DMS 273 (cell line): Measurements from ENCODE around the gene ZFAND4.
A peak's percentile ranks its signal among the peaks of the same experiment; 100 is the strongest.
"Not testable (repeated sequence)": the region's sequence is repeated elsewhere in the genome, so short reads cannot be mapped to it uniquely, and the experiment has no call there.

Experiments used
- DNase-seq: peaks from one replicate; lab custom pipeline; 2025; ENCODE audit not compliant: unreplicated experiment; lab: John Stamatoyannopoulos, UW

ZFAND4 gene

DNA sequence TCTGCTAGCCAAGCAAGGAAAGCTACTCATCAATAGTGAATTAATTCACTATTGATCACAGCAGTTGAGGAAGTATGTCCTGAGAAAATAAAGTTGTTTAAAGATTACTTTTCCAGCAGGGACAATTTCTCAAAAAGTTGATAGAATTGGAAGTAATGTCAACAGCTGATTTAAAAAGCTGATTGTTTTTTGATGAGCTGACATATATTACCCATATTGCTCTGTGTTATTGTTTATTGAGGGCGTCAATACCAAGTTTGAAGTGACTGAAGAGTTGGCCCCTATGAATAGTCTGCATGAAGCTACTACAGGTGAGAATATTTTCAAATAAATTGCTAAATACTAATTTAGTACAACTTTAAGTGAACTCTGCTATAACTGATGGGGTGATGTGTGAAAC, 28.0 kb downstream of the ZFAND4 start:
- DNase-seq, result no peak

DNA sequence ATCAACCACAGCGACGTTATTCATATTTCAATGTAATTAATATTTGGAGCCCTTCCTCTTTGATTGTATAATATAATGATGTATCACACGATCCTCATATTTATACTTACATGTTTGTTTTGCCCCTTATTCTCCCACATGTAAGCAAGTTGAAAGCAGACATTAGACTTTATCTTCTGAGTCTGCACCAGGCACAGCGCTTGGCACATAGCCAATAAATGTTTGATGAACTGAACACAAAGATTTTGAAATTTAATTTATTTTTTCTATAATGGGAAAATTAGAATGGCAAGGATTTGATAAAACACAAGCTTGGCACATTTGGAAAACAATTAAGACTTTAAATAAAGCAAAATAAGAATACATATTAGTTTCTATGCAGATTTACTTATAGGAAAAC, 31.6 kb downstream of the ZFAND4 start:
- no peak for DNase-seq

DNA sequence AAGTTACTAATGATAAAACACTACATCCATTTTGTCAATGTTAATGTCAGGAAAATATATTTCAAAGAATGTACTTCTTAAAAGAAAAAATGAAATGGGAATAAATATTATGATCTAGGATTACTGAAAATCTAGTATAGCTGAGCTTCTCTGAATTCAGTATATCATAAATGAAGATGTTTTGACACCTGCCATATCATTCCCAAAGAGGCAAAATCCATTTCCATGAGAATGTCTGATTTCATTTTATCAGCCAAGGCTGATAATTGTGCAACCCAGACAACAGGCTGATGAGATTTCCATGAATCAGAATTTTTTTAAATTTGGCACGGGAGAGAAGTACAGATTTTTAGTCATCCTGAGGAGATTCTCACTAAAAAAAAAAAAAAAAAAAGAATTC, 32.5 kb downstream of the ZFAND4 start:
- DNase-seq, result no peak

DNA sequence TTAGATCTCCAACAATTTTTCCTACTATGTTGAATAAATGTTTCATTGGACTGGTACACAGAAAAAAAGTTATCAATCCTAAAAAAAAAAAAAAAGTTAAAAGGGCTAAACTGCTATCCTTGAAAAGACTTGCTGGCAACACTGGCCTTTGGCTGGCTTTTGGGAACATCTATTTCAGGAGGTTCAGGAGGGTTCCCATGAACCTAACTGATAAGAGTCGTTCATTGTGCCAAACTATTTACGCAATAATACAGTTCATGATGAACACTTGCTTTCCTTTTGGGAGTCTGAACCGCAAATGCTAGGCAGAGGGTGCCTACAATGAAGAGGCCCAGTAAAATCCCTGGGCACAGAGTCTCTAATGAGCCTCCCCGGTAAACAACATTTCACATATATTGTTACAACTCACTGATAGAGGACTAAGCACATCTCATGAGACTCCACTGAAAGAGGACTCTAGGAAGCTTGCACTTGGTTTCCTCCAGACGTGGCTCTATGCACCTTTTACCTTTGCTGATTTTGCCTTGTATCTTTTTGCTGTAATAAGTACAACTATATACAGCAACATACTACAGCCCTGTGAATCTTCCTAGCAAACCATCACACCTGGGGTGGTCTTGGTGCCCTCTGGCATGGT, 45.0 kb downstream of the ZFAND4 start:
- no peak for DNase-seq

DNA sequence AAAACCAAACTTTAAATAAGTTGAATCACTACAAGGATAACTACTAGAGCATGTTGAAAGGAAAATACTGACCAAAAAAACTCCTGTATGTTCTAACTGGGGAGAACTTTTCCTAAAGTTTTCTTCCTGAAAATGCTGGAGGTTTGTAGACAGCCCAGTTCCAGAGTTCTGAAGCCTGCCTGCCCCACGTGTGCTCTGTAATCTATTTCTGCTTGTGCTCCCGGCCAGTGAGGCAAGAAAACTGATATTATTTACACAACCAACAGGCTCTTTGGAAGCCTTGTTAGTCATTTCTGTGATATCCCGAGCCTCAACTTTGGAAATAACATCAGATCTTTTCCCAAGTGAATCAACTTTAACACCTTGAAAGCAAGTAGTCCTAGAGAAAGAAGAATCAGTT, 46.7 kb downstream of the ZFAND4 start:
- no peak for DNase-seq

DNA sequence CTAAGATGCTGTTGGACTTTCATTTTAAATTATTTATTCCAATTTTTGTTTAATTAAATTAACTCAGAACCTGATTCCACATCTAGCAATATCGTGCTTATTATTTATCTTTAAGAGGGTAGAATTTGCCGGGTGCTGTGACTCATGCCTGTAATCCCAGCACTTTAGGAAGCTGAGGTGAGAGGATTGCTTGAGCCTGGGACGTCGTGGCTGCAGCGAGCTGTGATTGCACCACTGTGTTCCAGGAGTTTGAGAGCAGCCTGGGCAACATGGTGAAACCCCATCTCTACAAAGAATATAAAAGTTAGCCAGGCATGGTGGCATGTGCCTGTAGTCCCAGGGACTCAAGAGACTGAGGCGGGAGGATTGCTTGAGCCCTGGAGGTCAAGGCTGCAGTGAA, 47.8 kb downstream of the ZFAND4 start:
- no peak for DNase-seq

DNA sequence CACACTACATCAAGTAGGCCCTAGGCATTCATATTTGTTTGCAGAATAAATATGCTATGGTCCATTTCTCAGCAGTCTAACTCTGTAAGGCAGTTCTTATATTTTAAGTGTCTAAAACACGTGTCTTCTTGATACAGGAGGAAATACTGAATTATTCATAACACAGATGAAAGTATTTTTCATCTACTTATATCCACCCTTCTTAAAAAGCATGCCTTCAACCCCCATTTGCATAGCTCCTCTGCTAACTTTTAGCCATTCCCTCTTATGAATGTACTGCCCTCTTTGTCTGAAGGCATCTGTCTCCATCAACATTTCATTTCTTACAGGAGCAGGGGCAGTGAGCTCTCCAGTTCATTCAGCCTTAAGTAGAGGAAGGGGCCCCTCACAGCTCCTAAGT, 57.7 kb downstream of the ZFAND4 start:
- DNase-seq, result no peak

DNA sequence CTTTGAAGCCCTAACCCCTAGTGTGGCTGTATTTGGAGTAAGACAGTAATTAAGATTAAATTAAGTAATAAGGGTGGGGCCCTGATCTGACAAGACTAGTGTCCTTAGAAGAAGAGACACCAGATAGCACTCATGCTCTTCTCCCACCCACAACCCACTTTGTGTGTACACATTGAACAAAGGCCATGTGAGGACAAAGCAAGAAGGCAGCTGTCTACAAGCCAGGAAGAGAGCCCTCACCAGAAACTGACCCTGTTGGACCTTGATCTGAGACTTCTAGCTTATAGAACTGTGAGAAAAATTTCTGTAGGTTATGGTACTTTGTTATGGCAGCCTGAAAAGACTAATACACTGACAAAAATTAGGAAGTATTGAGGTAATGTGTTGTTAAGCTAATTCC, 59.8 kb downstream of the ZFAND4 start:
- no peak for DNase-seq

DNA sequence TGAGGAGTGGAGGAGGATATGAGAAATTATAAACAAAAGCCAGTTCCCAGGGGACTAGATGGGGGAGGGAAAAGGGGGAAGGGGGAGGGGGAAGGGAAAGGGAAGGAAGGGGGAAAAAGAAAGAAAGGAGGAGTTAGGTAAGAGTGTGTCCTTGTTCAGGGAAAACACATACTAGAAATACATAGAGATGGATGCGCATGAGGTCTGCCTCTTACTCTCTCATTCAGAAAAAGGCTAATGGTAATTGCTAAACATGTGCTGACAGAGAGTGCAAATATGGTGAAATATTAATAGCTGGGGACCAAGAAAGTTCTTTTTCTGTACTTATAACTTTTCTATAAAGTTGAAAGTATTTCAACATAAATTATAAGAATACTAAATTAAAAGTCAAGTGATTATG, 64.5 kb downstream of the ZFAND4 start:
- DNase-seq, result no peak

DNA sequence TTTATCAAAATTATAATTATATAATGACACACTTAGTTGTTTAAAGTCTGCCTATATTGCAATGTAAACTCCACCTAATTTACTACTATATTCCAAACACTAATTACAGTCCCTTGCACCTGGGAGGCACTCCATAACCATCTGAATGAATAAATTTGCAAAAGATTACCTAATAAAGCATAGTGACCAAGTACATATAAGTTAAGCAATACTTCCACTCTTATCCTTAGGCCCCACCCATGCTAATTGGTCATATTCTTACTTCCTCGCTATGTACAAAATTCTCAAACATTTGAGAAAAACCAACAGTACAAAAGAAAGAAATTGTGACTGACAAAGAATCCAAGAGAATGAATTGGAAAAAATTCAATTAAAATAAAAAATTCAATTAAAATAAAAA, 65.3 kb downstream of the ZFAND4 start:
- DNase-seq, result no peak

DNA sequence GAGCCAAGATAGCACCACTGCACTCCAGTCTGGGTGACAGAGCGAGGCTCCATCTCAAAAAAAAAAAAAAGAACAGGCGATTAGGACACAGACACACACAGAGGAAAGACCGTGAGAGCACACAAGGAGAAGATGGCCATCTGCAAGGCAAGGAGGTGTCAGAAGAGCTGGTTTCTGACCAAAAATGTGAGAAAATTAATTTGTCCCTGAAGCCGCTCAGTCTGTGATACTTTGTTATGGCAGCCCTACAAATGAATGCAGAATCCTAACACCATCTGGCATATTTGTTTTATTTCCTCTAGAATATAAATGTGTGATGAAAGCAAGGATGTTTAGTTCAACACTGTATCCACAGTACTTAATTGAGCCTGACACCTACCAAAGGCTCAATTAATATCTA, 69.7 kb downstream of the ZFAND4 start:
- DNase-seq, result no peak

DNA sequence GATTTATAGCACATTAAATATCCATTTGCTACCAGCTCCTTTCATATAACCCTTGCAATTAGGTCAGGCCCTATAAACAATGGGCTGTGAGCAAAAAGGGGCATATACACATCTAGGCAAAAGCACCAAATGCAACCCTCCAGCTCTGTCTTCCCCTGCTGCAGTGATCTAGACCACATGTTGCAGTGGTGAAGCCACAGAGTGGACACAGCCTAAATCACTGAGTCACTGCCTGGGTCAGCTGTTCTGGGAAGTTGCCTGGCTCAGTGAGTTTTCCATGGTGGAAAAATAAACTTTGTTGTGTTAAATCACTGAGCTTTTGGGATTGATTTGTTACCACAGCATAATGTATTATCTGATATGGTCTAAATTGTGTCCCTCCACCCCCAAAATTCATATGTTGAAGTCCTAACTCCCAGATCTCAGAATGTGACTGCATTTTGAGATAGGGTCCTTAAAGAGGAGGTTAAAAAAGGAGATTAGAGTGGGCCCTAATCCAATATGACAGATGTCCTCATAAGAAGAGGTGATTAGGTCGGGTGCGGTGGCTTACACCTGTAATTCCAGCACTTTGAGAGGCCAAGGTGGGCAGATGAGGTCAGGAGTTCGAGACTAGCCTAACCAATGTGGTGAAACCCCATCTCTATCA, 70.4 kb downstream of the ZFAND4 start:
- no peak for DNase-seq

DNA sequence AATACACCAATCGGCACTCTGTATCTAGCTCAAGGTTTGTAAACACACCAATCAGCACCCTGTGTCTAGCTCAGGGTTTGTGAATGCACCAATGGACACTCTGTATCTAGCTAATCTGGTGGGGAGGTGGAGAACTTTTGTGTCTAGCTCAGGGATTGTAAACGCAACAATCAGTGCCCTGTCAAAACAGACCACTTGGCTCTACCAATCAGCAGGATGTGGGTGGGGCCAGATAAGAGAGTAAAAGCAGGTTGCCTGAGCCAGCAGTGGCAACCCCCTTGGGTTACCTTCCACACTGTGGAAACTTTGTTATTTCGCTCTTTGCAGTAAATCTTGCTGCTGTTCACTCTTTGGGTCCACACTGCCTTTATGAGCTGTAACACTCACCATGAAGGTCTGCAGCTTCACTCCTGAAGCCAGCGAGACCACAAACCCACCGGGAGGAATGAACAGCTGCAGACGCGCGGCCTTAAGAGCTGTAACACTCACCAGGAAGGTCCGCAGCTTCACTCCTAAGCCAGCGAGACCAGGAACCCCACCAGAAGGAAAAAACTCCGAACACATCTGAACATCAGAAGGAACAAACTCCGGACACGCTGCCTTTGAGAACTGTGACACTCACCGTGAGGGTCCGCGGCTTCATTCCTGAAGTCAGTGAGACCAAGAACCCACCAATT, 71.2 kb downstream of the ZFAND4 start:
- not testable (repeated sequence) for DNase-seq

DNA sequence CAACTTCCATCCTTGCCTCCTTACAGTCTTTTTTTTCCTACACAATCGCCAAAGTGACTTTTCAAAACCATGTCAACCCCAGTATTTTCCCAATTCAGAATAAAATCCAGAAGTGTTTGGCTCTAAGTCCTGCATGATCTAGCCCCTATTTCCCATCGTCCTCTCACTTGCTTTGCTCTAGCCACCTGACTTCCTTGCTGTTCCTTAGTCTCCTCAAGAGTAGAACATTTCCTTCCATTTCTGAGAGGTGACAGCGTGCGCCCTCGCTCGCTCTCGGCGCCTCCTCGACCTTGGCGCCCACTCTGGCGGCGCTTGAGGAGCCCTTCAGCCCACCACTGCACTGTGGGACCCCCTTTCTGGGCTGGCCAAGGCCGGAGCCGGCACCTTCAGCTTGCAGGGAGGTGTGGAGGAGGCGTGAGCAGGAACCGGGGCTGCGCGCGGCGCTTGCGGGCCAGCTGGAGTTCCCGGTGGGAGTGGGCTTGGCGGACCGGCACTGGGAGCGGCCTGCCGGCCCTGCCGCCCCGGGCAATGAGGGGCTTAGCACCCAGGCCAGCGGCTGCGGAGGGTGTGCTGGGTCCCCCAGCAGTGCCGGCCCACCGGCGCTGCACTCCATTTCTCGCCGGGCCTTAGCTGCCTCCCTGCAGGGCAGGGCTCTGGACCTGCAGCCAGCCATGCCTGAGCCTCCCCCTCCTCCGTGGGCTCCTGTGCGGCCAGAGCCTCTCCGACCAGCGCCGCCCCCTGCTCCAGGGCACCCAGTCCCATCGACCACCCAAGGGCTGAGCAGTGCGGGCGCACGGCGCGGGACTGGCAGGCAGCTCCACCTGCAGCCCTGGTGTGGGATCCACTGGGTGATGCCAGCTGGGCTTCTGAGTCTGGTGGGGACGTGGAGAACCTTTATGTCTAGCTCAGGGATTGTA, 72.0 kb downstream of the ZFAND4 start:
- DNase-seq, result not testable (repeated sequence)

DNA sequence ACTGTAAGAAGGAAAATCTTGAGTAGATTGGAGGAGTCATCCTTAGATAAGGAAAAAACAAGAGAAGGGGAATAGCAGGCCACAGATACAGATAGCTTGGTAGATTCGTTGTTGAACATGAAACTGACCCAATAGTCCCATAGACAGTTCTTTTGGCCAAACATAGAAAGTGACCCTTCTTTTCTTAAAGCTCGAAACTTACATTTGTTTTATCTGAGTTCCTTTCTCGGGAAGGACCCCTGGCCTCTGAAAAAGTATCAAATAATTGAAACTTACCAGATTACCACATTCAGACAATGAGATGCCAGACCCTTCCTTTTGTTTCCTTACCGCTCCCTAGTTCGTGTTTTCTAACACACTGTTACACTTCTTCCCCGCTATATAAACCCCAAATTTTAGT, 72.9 kb downstream of the ZFAND4 start:
- DNase-seq, result no peak

DNA sequence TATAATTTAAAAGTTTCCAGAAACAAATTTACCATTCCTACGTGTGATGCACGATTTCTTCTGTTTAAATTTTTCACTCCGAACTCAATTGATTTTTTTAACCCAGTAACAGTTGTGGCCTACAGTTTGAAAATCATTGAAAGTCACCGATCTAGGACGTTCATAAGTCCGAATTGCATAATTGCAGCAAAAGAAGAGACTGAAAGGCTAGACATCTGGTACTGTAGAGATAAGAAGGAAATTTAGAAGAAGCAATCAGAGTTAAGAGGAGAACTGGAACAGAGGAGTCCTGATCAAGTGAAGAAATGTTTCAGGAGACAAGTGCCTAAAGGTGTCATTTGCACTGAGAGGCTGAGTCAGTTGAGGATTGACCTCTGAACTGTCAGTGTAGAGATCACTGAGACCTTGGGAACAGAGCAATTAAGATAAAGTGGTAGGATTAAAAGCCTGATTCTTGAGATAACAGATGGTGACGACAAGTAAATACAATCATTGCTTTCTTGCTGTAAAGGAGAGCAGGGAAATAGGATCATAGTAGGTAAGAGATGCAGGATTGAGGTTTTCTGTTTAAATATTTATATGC, 73.5 kb downstream of the ZFAND4 start:
- no peak for DNase-seq

DNA sequence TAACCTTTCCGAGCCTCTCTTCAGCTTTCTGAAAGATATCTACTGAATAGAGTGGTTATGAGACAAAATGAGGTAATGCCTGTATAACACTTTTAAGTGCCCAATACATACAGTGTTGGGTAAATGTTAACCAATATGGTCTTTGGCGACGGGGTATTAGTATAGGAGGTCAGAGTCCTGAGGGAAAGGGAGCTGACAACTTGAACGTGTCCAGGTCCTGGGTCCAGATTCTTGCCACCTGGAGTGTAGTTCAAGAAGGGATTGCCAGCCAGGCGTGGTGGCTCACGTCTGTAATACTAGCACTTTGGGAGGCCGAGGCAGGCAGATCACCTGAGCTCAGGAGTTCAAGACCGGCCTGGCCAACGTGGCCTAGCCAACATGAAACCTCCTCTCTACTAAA, 76.0 kb downstream of the ZFAND4 start:
- no peak for DNase-seq

DNA sequence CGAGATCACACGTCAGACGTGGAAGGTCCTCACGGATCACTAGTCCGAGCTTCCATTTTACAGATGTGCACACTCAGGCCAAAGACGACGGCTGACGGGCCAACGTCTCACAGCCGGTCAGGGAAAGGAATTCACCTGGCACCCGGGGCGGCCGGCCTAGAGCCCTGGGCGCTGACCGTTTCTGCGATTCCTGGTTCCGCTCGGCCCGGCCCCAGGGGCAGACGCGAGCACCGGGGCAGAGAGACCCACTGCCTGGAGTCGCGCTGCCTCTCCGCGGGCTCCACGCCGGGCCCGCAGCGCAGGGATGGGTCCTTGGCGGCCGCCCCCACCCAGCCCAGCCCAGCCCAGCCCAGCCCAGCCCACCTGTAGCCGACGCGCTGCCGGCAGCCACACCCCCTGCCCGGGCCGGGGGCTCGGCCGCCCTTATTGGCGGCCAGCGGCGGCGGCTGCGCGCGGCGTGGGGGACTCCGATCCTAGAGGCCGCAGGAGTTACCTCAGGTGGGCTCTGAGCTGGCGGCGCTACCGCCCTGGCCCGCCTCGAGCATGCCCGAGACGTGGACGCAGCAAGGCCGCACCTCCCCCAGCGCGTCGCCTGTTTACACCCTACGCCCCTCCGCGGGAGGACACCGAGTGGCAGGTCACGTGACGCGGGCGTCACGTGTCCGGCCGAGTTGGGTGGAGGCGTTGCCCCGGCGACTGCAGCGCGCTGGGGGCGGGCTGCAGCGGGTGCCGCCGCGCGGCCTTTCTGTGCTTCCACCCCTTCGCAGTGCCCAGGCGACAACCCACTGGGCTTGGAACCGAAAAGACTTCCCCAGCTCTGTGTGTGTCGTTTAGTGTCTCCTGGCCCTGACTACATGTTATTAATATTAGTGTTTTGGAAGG, 78.1 kb downstream of the ZFAND4 start:
- peak; percentile 98 for DNase-seq

DNA sequence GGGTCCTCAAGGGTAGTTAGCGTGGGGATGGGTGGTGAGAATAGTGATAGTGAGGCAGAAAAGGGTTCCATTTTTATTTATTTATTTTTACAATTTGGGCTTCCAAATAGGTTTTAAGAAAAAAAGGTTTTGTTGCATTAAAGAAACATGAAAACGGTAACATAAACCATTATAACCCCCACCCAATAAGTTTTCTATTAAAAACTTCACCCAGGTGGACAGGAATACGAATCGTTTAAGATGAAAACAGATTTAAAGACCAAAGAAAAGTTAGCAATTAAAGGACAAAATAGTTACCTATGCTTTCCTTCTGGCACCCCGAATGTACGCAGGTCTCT, 78.7 kb downstream of the ZFAND4 start:
- DNase-seq, result no peak

DNA sequence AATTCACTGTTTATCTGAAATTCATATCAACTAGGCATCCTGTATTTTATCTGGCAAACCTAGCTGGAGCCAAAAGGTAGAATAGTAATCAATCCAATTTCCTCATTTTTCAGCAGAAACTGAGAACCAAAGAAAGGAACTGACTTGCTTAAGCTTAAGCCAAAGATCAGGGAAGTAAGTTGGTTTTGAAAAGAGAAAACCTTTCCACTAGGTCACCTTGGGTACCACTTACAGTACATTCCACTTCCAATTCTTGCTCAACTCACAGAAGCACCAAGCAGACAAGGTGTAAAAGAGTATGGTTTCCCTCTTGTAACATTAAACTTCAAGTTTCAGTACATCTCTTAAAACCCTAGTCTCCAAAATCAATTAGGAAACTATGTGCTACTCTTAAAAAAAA, 79.6 kb downstream of the ZFAND4 start:
- no peak for DNase-seq
